HEK293 (cell line): ENCODE data around the gene ITGA5.

Experiments
- CTCF ChIA-PET: fragments of 350-600 bp; formaldehyde crosslinking; extraction: SDS; loops from one replicate; lab custom pipeline; 2021; ENCODE audit warnings: antibody characterized with exemption; lab: Yijun Ruan, JAX
- POLR2A ChIA-PET: fragments of 300-600 bp; formaldehyde crosslinking; extraction: SDS; loops from one replicate; lab custom pipeline; 2020; ENCODE audit warnings: antibody characterized with exemption, inconsistent platforms; lab: Yijun Ruan, JAX
- H3K27ac ChIP-seq: fragments of 200-500 bp; sonication (Bioruptor generic); 2 replicates; pipeline ENCODE4 v1.5.1; 2014; ENCODE audit warnings: low read depth, low read length, control low read depth, inconsistent platforms; ENCODE audit errors: extremely low read depth
- H3K36me3 ChIP-seq, 2 experiments: fragments of 200-500 bp in 1 of 2; sonication (Bioruptor generic) in 1 of 2; 1 replicate in 1 of 2; 2 replicates in 1 of 2; pipeline ENCODE4 v1.5.1; 2014 to 2017; ENCODE audit warnings: inconsistent platforms in 2 of 2, low read length in 2 of 2; ENCODE audit not compliant: control insufficient read depth in 2 of 2, insufficient read depth in 1 of 2
- H3K4me1 ChIP-seq: fragments of 200-500 bp; sonication (Bioruptor generic); 2 replicates; pipeline ENCODE4 v1.5.1; 2014; ENCODE audit warnings: mild to moderate bottlenecking, low read length, inconsistent platforms; ENCODE audit not compliant: control insufficient read depth, insufficient read depth
- H3K4me3 ChIP-seq: 2 replicates; pipeline ENCODE4 v1.5.1; 2011; ENCODE audit warnings: low read depth, mild to moderate bottlenecking, control low read depth, low read length, moderate library complexity
- H3K9me3 ChIP-seq: fragments of 200-500 bp; sonication (Bioruptor generic); 2 replicates; pipeline ENCODE4 v1.5.1; 2014; ENCODE audit warnings: low read depth, low read length, inconsistent platforms; ENCODE audit not compliant: control insufficient read depth, insufficient read depth
- BCL11B ChIP-seq: fragments of 450-650 bp; formaldehyde crosslinking; IDR thresholded peaks from 2 replicates; pipeline ENCODE4 v1.5.1; 2016; ENCODE audit warnings: low read depth, missing biosample characterization, missing genetic modification characterization
- HOXA7 ChIP-seq: sonication (generic); formaldehyde crosslinking; IDR thresholded peaks from 2 replicates; pipeline ENCODE4 v1.8.1; 2022; ENCODE audit warnings: missing genetic modification reagents, borderline replicate concordance
- IKZF3 ChIP-seq: fragments of 450-650 bp; IDR thresholded peaks from 2 replicates; pipeline ENCODE4 v1.5.0; 2018; ENCODE audit warnings: missing biosample characterization, mild to moderate bottlenecking, missing genetic modification characterization, moderate library complexity
- OSR2 ChIP-seq: fragments of 450-650 bp; formaldehyde crosslinking; IDR thresholded peaks from 2 replicates; pipeline ENCODE4 v1.5.1; 2016; ENCODE audit warnings: missing biosample characterization, missing genetic modification characterization
- SP7 ChIP-seq: fragments of 450-650 bp; formaldehyde crosslinking; IDR thresholded peaks from 2 replicates; pipeline ENCODE4 v1.5.1; 2016; ENCODE audit warnings: missing biosample characterization, missing genetic modification characterization
- TRIM28 ChIP-seq: IDR thresholded peaks from 2 replicates; pipeline ENCODE4 v1.6.1; 2011; ENCODE audit warnings: low read length, control low read depth, borderline replicate concordance
- WT1 ChIP-seq: fragments of 450-650 bp; formaldehyde crosslinking; IDR thresholded peaks from 2 replicates; pipeline ENCODE4 v1.5.1; 2016; ENCODE audit warnings: missing biosample characterization, missing genetic modification characterization
- YY1 ChIP-seq: fragments of 450-650 bp; formaldehyde crosslinking; IDR thresholded peaks from 2 replicates; pipeline ENCODE4 v1.5.1; 2018; ENCODE audit warnings: missing biosample characterization, missing genetic modification characterization
- ZBTB17 ChIP-seq: fragments of 450-650 bp; formaldehyde crosslinking; IDR thresholded peaks from 2 replicates; pipeline ENCODE4 v1.5.1; 2016; ENCODE audit warnings: missing biosample characterization, missing genetic modification characterization
- ZEB2 ChIP-seq: fragments of 450-650 bp; formaldehyde crosslinking; IDR thresholded peaks from 2 replicates; pipeline ENCODE4 v1.5.1; 2016; ENCODE audit warnings: missing biosample characterization, missing genetic modification characterization
- ZNF155 ChIP-seq: fragments of 450-650 bp; formaldehyde crosslinking; IDR thresholded peaks from 2 replicates; pipeline ENCODE4 v1.5.1; 2016; ENCODE audit warnings: missing biosample characterization, missing genetic modification characterization
- ZNF202 ChIP-seq: fragments of 450-650 bp; formaldehyde crosslinking; IDR thresholded peaks from 2 replicates; pipeline ENCODE4 v1.5.1; 2016; ENCODE audit warnings: missing biosample characterization, missing genetic modification characterization, borderline replicate concordance
- ZNF239 ChIP-seq: fragments of 450-650 bp; formaldehyde crosslinking; IDR thresholded peaks from 2 replicates; pipeline ENCODE4 v1.5.1; 2016; ENCODE audit warnings: missing biosample characterization, missing genetic modification characterization
- ZNF391 ChIP-seq: fragments of 450-650 bp; formaldehyde crosslinking; IDR thresholded peaks from 2 replicates; pipeline ENCODE4 v1.5.1; 2016; ENCODE audit warnings: low read depth, missing biosample characterization, missing genetic modification characterization, borderline replicate concordance
- ZNF394 ChIP-seq: fragments of 450-650 bp; formaldehyde crosslinking; IDR thresholded peaks from 2 replicates; pipeline ENCODE4 v1.5.1; 2016; ENCODE audit warnings: missing biosample characterization, missing genetic modification characterization, mild to moderate bottlenecking, moderate library complexity, borderline replicate concordance
- ZNF426 ChIP-seq: fragments of 450-650 bp; formaldehyde crosslinking; IDR thresholded peaks from 2 replicates; pipeline ENCODE4 v1.5.1; 2017; ENCODE audit warnings: missing biosample characterization, missing genetic modification characterization, mild to moderate bottlenecking, inconsistent platforms, moderate library complexity
- ZNF549 ChIP-seq: fragments of 450-650 bp; IDR thresholded peaks from 2 replicates; pipeline ENCODE4 v1.5.1; 2018; ENCODE audit warnings: missing biosample characterization, missing genetic modification characterization, mild to moderate bottlenecking, inconsistent platforms, moderate library complexity
- ZNF843 ChIP-seq: fragments of 450-650 bp; formaldehyde crosslinking; IDR thresholded peaks from 2 replicates; pipeline ENCODE4 v1.5.1; 2016; ENCODE audit warnings: missing biosample characterization, missing genetic modification characterization
- TF ChIP-seq, protein P1 (sequence below): fragments of 450-650 bp; formaldehyde crosslinking; IDR thresholded peaks from 2 replicates; pipeline ENCODE4 v1.5.1; 2016; ENCODE audit warnings: missing biosample characterization, missing genetic modification characterization
- TF ChIP-seq, protein P2 (sequence below): fragments of 450-650 bp; formaldehyde crosslinking; IDR thresholded peaks from 2 replicates; pipeline ENCODE4 v1.5.1; 2016; ENCODE audit warnings: missing biosample characterization, missing genetic modification characterization
- TF ChIP-seq, protein P3 (sequence below): fragments of 450-650 bp; formaldehyde crosslinking; IDR thresholded peaks from 2 replicates; pipeline ENCODE4 v1.5.1; 2017; ENCODE audit warnings: missing biosample characterization, missing genetic modification characterization
- TF ChIP-seq, protein P4 (sequence below): fragments of 450-650 bp; formaldehyde crosslinking; IDR thresholded peaks from 2 replicates; pipeline ENCODE4 v1.5.1; 2017; ENCODE audit warnings: missing biosample characterization, missing genetic modification characterization
- TF ChIP-seq, protein P5 (sequence below): fragments of 450-650 bp; formaldehyde crosslinking; IDR thresholded peaks from 2 replicates; pipeline ENCODE4 v1.5.1; 2017; ENCODE audit warnings: missing biosample characterization, missing genetic modification characterization
- TF ChIP-seq, protein P6 (sequence below): fragments of 450-650 bp; IDR thresholded peaks from 2 replicates; pipeline ENCODE4 v1.5.1; 2018; ENCODE audit warnings: missing biosample characterization, mild to moderate bottlenecking, missing genetic modification characterization

ITGA5 gene

DNA sequence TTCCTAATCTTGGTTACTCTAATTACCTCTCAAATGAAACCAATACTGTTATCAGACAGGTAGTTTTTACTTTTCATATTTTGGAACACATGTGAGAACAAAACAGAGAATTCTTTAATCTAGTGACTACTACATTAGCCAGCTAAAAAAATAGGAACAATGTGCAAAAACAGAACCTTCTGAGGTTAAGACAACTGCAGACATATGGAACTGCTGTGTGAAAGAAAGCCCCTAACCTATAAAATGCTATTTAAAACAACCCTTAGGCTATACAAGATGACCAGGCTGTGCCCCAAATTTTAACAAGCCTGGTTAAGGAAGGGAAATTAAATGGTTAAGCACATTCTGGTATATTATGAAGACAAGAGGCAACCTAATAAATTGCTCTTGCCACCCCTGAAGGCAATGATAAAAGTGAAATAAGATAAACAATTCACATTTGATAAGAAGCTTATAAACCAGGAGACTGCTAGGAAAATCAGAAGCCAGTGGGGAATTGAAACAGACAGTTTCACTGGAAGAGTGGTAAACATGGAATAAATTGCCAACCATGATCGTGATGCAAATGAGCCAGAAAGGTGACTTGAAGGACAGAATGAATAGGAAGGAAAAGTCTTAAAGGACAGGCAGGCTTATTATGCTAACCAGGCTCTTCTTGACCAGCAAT lies 46.9 kb upstream of the ITGA5 start (continued):
- TF ChIP-seq, protein P1, sequence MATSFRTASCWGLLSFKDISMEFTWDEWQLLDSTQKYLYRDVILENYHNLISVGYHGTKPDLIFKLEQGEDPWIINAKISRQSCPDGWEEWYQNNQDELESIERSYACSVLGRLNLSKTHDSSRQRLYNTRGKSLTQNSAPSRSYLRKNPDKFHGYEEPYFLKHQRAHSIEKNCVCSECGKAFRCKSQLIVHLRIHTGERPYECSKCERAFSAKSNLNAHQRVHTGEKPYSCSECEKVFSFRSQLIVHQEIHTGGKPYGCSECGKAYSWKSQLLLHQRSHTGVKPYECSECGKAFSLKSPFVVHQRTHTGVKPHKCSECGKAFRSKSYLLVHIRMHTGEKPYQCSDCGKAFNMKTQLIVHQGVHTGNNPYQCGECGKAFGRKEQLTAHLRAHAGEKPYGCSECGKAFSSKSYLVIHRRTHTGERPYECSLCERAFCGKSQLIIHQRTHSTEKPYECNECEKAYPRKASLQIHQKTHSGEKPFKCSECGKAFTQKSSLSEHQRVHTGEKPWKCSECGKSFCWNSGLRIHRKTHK (tag by site-specific recombination), result no peak
- TF ChIP-seq ZEB2 (tag by site-specific recombination) (no peak), ZNF239 (tag by site-specific recombination) (no peak), ZNF394 (tag by site-specific recombination) (no peak), WT1 (tag by site-specific recombination) (no peak), HOXA7 (no peak), ZNF843 (peak; percentile 74)
- TF ChIP-seq, protein P2, sequence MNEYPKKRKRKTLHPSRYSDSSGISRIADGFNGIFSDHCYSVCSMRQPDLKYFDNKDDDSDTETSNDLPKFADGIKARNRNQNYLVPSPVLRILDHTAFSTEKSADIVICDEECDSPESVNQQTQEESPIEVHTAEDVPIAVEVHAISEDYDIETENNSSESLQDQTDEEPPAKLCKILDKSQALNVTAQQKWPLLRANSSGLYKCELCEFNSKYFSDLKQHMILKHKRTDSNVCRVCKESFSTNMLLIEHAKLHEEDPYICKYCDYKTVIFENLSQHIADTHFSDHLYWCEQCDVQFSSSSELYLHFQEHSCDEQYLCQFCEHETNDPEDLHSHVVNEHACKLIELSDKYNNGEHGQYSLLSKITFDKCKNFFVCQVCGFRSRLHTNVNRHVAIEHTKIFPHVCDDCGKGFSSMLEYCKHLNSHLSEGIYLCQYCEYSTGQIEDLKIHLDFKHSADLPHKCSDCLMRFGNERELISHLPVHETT (tag by site-specific recombination), result no peak
- TF ChIP-seq, protein P3, sequence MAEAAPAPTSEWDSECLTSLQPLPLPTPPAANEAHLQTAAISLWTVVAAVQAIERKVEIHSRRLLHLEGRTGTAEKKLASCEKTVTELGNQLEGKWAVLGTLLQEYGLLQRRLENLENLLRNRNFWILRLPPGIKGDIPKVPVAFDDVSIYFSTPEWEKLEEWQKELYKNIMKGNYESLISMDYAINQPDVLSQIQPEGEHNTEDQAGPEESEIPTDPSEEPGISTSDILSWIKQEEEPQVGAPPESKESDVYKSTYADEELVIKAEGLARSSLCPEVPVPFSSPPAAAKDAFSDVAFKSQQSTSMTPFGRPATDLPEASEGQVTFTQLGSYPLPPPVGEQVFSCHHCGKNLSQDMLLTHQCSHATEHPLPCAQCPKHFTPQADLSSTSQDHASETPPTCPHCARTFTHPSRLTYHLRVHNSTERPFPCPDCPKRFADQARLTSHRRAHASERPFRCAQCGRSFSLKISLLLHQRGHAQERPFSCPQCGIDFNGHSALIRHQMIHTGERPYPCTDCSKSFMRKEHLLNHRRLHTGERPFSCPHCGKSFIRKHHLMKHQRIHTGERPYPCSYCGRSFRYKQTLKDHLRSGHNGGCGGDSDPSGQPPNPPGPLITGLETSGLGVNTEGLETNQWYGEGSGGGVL, result no peak

DNA sequence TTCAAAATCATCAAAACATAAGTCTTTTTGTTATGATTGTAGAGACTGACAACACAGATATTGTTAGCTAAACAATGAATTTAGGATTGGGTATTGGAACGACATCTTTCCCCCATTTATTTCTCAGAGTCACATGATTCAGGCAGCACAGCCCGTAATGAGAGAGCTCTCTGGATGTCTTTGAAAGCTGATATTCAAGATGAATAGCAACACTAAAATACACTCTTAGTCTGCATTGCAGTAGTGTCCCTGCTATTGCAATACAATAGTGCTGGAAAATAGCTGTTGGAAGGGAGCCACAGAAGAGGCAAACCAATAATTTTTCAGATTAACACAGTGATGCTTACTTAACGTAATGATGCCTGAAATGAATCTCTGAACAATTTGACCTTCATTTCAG lies 44.4 kb upstream of the ITGA5 start:
- TF ChIP-seq ZBTB17 (tag by site-specific recombination), result peak; percentile 69
- TF ChIP-seq YY1 (tag by site-specific recombination), result no peak
- no peak for TF ChIP-seq ZNF155
- no peak for TF ChIP-seq ZNF202 (tag by site-specific recombination)
- TF ChIP-seq, protein P4, sequence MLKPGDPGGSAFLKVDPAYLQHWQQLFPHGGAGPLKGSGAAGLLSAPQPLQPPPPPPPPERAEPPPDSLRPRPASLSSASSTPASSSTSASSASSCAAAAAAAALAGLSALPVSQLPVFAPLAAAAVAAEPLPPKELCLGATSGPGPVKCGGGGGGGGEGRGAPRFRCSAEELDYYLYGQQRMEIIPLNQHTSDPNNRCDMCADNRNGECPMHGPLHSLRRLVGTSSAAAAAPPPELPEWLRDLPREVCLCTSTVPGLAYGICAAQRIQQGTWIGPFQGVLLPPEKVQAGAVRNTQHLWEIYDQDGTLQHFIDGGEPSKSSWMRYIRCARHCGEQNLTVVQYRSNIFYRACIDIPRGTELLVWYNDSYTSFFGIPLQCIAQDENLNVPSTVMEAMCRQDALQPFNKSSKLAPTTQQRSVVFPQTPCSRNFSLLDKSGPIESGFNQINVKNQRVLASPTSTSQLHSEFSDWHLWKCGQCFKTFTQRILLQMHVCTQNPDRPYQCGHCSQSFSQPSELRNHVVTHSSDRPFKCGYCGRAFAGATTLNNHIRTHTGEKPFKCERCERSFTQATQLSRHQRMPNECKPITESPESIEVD (tag by site-specific recombination), result peak; percentile 64; the same call in 1 of the 2 replicates
- TF ChIP-seq, protein P5, sequence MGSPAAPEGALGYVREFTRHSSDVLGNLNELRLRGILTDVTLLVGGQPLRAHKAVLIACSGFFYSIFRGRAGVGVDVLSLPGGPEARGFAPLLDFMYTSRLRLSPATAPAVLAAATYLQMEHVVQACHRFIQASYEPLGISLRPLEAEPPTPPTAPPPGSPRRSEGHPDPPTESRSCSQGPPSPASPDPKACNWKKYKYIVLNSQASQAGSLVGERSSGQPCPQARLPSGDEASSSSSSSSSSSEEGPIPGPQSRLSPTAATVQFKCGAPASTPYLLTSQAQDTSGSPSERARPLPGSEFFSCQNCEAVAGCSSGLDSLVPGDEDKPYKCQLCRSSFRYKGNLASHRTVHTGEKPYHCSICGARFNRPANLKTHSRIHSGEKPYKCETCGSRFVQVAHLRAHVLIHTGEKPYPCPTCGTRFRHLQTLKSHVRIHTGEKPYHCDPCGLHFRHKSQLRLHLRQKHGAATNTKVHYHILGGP (tag by site-specific recombination), result no peak
- TF ChIP-seq SP7, result peak; percentile 74
- peak; percentile 39; the same call in 1 of the 2 replicates for TF ChIP-seq TRIM28
- TF ChIP-seq ZNF549 (tag by site-specific recombination), result peak; percentile 83
- peak; percentile 10; the same call in 1 of the 2 replicates for TF ChIP-seq IKZF3
- TF ChIP-seq, protein P6, sequence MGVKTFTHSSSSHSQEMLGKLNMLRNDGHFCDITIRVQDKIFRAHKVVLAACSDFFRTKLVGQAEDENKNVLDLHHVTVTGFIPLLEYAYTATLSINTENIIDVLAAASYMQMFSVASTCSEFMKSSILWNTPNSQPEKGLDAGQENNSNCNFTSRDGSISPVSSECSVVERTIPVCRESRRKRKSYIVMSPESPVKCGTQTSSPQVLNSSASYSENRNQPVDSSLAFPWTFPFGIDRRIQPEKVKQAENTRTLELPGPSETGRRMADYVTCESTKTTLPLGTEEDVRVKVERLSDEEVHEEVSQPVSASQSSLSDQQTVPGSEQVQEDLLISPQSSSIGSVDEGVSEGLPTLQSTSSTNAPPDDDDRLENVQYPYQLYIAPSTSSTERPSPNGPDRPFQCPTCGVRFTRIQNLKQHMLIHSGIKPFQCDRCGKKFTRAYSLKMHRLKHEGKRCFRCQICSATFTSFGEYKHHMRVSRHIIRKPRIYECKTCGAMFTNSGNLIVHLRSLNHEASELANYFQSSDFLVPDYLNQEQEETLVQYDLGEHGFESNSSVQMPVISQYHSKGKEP (tag by site-specific recombination), result peak; percentile 93
- no peak for TF ChIP-seq ZNF426 (tag by site-specific recombination)
- no peak for TF ChIP-seq OSR2
- no peak for TF ChIP-seq ZNF391
- no peak for TF ChIP-seq BCL11B (tag by site-specific recombination)
- TF ChIP-seq, all 188 proteins: peak for 7
- H3K4me1 ChIP-seq, result peaks cover 31% of the 10 kb centered on the region
- no peaks in the 10 kb centered on the region for H3K9me3 ChIP-seq
- CTCF ChIA-PET, result interaction anchor here (0.7 to 2.1 kb wide), 8 partner anchors 9 to 478 kb away, joined by 3 to 17 read pairs (median 4); partner anchors contain the start of gene HOXC10
- POLR2A ChIA-PET, result no interaction called here
- no peaks in the 10 kb centered on the region for H3K36me3 ChIP-seq
- no peak overlapping the region for H3K4me3 ChIP-seq
- H3K27ac ChIP-seq, result no peak overlapping the region
